ENCODE data around the gene PPP2R5D.

DNA sequence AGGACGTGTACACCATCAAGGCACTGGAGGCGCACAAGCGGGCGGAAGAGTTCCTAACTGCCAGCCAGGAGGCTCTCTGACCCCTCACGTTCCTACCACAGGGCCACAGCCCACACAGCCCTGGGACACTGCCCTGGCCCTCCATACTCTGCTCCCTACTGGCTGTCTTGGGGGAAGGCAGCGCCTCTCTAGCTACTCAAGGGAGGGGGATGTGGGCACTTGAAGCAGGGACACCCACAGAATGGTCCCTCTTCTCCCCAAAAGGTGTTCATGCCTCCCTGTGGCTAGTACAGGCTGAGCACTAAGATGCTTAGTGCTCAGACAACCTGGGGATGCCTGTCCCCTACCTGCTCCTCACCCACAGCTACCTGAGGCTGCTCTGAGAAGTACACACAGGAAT, 26.8 kb downstream of the PPP2R5D start:
- TF ChIP-seq, protein P1, sequence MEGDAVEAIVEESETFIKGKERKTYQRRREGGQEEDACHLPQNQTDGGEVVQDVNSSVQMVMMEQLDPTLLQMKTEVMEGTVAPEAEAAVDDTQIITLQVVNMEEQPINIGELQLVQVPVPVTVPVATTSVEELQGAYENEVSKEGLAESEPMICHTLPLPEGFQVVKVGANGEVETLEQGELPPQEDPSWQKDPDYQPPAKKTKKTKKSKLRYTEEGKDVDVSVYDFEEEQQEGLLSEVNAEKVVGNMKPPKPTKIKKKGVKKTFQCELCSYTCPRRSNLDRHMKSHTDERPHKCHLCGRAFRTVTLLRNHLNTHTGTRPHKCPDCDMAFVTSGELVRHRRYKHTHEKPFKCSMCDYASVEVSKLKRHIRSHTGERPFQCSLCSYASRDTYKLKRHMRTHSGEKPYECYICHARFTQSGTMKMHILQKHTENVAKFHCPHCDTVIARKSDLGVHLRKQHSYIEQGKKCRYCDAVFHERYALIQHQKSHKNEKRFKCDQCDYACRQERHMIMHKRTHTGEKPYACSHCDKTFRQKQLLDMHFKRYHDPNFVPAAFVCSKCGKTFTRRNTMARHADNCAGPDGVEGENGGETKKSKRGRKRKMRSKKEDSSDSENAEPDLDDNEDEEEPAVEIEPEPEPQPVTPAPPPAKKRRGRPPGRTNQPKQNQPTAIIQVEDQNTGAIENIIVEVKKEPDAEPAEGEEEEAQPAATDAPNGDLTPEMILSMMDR (IDR thresholded peaks at IDR 0.05), result no peak
- no peak for TF ChIP-seq POLR2A (IDR thresholded peaks at IDR 0.05)

Data from esophagus squamous epithelium (tissue), 4 donors.